C4-2B (cell line): Measurements from ENCODE around the gene CDRT15L2.
"Not testable (repeated sequence)": the region's sequence is repeated elsewhere in the genome, so short reads cannot be mapped to it uniquely, and the experiment has no call there.

ENCODE experiments used
- H3K27ac ChIP-seq: fragments of 450-650 bp; 2 replicates; pipeline ENCODE4 v1.5.1; 2017
- ZFX ChIP-seq: fragments of 450-650 bp; IDR thresholded peaks from 2 replicates; pipeline ENCODE4 v1.6.1; 2017
- TF ChIP-seq, protein P1 (sequence below): fragments of 450-650 bp; conservative IDR thresholded peaks from 2 replicates; pipeline ENCODE4 v1.5.1; 2017; ENCODE audit warnings: mild to moderate bottlenecking

CDRT15L2 gene

GRCh38 chr17:20565711-20566110 lies 13.8 kb upstream of the CDRT15L2 start:
- TF ChIP-seq, protein P1, sequence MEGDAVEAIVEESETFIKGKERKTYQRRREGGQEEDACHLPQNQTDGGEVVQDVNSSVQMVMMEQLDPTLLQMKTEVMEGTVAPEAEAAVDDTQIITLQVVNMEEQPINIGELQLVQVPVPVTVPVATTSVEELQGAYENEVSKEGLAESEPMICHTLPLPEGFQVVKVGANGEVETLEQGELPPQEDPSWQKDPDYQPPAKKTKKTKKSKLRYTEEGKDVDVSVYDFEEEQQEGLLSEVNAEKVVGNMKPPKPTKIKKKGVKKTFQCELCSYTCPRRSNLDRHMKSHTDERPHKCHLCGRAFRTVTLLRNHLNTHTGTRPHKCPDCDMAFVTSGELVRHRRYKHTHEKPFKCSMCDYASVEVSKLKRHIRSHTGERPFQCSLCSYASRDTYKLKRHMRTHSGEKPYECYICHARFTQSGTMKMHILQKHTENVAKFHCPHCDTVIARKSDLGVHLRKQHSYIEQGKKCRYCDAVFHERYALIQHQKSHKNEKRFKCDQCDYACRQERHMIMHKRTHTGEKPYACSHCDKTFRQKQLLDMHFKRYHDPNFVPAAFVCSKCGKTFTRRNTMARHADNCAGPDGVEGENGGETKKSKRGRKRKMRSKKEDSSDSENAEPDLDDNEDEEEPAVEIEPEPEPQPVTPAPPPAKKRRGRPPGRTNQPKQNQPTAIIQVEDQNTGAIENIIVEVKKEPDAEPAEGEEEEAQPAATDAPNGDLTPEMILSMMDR, result no peak
- TF ChIP-seq ZFX, result no peak
- no peak overlapping the region for H3K27ac ChIP-seq

DNA sequence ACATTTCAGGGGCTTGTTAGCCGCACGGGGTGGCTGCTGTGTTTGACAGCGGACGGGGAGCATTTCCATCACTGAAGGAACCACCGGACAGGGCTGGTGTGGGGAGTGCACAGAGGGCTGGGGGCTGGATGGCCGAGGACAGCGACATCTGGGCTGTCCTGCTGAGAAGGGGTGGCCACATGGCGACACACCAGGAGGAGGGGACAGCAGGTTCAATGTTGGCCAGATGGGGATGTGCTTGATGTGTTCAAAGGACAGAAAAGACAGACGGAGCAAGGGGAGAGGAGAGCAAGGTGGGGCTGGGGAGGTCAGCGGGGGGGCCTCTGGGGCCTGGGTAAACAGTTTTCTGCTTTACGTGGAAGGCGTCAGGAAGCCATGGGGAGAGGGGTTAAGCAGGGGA lies 12.8 kb upstream of the CDRT15L2 start:
- H3K27ac ChIP-seq, result not testable (repeated sequence)

DNA sequence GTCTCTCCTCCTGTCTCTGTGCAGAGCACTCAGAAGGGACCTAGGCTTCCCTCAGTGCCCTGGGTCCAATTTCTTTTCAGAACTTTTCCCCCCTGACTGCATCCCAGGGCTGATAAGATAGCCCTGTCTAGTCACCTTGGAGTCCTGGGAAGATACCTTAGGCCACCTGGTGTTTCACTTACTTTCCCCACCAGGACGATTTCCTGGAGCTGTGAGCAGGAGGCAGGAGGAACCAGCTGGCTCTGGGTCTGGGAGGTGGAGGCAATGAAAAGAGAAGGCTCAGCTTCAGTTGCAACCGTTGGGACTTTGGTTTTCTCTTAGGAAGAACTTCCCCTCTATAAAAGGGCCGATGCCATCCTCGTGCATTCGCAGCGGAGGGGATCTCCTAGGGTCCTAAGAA lies 12.1 kb upstream of the CDRT15L2 start:
- H3K27ac ChIP-seq, result not testable (repeated sequence)

DNA sequence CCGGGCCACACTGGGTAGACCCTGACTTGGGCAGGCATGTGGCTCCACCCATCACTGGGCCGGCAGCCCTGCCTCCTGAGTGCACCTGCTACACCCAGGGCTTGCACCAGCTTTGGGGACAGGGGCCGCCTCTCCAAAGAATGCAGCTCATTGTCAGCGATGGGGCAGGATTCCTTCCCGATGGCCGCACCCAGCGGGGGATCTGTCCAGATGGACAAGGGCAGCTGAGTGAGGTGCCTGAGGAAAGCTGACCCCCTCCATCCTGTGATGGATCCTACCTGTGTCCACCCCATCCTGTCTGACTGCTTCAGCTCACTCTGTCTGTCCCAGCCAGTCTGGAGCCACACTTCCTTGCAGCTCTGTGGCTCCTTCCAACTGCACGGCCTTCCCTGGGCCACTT lies 10.9 kb upstream of the CDRT15L2 start:
- H3K27ac ChIP-seq, result not testable (repeated sequence)

DNA sequence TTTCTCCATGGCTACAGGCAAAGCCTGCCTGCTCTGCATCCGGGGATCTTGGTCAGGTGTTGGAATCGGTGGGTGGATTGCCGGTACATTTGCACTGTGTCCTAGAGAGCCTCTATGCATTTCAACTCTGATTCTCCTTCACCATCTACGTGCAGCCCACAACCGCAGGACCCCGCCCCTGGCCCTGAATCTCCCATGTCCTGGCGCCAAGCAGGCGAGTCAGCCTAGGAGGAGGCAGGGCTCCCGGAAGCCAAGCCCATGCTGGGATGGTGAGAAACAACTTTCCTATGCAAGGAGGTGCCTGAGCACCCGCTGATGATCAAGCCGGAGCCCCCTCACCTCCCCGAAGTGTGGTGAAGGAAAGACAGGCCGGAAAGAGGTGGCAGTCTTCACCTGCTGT lies 7.9 kb upstream of the CDRT15L2 start:
- H3K27ac ChIP-seq, result not testable (repeated sequence)

GRCh38 chr17:20573216-20573615 lies 6.3 kb upstream of the CDRT15L2 start:
- H3K27ac ChIP-seq, result not testable (repeated sequence)

DNA sequence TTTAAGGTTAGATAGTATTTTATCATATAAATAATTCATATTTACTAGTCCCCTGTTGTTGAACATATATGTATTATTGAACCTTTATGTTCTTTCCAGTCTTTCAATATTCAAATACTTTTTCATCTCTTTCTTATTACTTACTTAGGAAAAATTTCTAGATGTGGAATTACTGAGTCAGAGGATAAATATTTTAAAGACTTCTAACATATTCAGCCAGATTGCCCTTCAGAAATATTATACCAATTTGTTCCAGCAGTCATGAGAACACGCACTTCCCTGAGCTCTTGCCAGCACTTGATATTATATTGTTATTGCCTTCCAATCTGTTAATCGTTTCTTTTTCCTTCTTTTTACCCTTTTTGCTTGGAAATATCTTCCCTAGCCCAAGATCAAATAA lies 4.5 kb upstream of the CDRT15L2 start:
- H3K27ac ChIP-seq, result not testable (repeated sequence)

DNA sequence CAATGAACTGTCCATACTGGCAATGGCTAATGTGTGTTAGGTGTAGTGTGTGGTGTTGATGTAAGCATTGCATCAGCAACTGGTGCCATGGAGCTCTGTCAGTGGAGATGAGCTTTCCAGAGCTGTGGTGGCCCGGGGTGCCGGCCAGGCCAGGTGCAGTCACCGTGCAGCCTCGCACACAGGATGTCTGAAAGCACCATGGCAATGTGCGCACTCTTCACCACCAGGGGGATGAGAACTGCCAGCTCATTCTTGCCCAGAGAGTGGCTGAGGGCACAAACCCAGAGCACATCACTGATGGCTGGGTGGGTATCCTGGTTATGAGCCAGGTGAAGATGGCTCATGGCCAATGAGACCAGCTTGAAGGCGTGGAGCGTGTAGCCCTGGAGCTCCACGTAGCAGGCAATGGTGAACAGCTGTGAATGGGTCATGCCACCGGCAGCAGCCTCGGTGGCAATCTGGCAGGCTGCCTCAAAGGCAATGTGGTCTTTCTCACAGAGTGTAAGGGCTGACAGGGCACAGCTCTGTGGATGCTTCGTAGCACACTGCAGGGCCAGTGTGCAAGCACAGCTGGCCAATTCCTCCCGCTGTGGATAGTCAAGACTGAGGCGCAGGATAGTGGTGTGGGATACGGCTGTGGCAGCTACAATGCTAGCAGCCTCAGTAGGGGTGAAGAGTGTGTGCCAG lies 4.5 kb downstream of the CDRT15L2 start:
- H3K27ac ChIP-seq, result not testable (repeated sequence)

GRCh38 chr17:20588744-20589453 lies 9.4 kb downstream of the CDRT15L2 start:
- H3K27ac ChIP-seq, result not testable (repeated sequence)

GRCh38 chr17:20589454-20589810 lies 9.9 kb downstream of the CDRT15L2 start:
- H3K27ac ChIP-seq, result not testable (repeated sequence)

DNA sequence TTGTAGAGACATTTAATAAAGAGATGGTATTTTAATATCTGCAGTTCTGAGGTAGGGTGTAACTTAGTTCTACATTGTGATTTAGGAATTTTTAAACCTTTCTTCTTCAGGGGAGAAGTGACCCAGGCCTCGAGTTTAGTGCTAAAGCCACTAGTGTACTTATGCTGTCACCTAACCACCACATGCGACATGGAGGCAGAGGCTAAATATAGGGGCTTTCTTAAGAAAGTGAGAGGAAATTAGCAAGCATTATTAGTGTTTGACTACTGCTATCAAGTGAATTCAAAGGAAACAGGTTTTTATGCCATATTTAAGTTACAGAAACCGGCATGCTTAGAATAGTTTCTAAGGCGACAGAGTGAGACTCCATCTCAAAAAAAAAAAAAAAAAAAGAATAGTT lies 11.5 kb downstream of the CDRT15L2 start:
- H3K27ac ChIP-seq, result not testable (repeated sequence)

DNA sequence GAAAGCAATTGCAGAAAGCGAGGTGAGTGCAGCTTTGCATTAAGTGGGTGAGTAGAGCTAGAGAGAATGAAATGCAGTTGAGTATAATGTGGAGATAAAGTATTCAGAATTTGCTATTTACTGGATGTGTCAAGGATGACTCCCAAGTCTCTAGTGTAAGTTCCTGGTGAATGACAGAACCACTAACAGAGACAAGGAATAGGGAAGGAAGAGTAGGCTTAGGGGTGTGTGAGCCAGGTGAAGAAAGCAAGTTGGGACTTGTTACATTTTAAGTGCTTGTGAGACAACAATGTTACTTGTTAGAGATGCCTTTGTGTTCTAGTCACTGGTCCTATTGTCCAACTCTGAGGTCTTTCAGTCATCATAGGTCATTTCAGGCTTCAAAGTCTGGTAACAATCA lies 26.0 kb downstream of the CDRT15L2 start:
- H3K27ac ChIP-seq, result not testable (repeated sequence)

DNA sequence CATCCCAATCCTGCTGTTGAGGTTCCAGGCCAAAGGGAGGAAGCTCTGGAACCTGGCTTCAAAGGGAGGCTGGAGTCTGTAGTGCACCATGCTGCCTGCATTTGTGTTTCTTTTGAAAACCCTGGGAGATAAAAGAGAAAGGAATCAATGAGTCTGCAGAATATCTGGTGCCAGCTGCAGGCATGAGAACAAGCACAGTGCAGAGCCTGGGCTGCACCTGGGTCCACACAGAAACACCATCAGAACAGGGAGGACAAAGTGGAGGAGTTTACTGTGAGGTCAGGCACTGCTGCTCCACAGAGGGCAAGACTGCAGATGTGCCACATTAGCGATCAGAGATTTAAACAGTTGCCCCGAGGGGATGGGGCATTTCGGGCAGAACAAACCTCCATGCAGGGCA lies 30.0 kb downstream of the CDRT15L2 start:
- not testable (repeated sequence) for H3K27ac ChIP-seq

- TF ChIP-seq, protein P1, result no peak
- no peak for TF ChIP-seq ZFX
- no peak overlapping the region for H3K27ac ChIP-seq
These were observed 31.8 kb downstream of the CDRT15L2 start for GRCh38 chr17:20611309-20611708.

GRCh38 chr17:20612635-20613034 lies 33.1 kb downstream of the CDRT15L2 start:
- no peak for TF ChIP-seq ZFX
- no peak overlapping the region for H3K27ac ChIP-seq
